ENCODE data around the gene CSK. TPM values are rescaled to one million over a fixed set of nuclear protein-coding genes. Genes with fewer than 3 reads are reported as not detected.
"Not testable (repeated sequence)": the region's sequence is repeated elsewhere in the genome, so short reads cannot be mapped to it uniquely, and the experiment has no call there.

The CSK gene
- 10 to 100 TPM in 2 of 4 donors, 1 to 10 TPM in 2; 6.4 to 11.7 (median 10.8) TPM for total RNA-seq

DNA sequence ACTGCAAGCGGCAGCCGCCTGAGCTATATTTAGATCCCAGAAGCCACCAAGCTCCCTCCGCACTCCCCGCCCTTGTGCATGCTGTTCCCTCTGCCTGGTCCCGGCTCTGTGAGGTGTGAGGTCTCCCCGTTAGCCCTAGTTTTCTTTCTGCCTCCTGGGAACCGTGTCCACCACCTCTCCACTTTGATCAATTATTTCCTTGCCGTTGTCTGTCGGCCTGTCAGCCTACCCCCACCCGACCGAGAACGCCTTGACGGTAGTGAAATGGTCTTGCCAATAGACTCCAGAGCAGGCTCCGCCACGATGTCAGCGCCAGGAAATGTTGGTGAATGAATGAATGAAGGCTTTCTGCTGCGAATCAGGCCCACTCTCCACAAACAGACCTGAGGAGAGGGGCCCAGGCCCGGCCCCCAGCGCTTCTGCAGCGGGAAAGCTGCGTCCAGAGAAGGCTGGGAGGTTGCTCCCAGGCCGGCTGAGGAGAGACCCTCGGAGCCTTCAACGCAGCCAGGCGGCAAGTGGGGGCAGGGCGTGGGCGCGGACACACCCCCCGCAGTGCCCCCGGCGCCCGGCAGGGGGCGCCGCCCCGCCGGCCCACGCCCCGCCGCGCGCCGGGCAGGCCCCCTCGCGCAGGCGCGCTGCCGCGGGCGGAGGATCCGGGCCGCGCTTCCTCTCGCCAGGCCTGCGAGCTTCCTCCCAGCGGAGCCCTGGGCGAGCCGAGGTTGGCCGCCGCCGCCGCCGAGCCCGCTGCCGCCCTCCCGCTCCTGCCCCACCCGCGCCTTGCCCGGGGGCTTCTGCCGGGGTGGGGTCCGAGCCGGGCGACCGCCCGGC is at the start of gene CSK:
TSS of gene CSK (plus strand) at position 650 of the 828 bp plus-strand sequence. CDS start 16,218 bp downstream, outside the sequence.
- Histone ChIP-seq H3K36me3 (no peaks in the 10 kb centered on the region), H3K9me3 (no peaks in the 10 kb centered on the region), H3K4me1 (peaks cover 54 to 57% of the 10 kb centered on the region in 2 donors), H3K27ac (peak within 1 kb of the TSS; percentile 70 to 84 (median 80)), H3K4me3 (peak within 1 kb of the TSS; percentile 71 to 83 (median 78)), H3K27me3 (no peaks in the 10 kb centered on the region)
- in situ Hi-C loops (cut with MboI; ENCODE audit: low sequenced_read_pairs in 4 of 4) (loop anchor here in 1 of 4 donors (5.0 kb wide), 1 partner anchor 166 kb away; no protein-coding TSS in a partner anchor), intact Hi-C loops (cut with DNase I; ENCODE audit: low total_unique reads) (loop anchor here (1.0 to 10.0 kb wide), 4 partner anchors 19 to 237 kb away; partner anchors contain the start of genes ARID3B, COX5A and ULK3)
- peak; percentile 77 to 84 for ATAC-seq
- peak; percentile 35 to 60 for DNase-seq
- peak; percentile 59 to 76 for TF ChIP-seq POLR2A (IDR thresholded peaks at IDR 0.05)
- TF ChIP-seq, protein P1, sequence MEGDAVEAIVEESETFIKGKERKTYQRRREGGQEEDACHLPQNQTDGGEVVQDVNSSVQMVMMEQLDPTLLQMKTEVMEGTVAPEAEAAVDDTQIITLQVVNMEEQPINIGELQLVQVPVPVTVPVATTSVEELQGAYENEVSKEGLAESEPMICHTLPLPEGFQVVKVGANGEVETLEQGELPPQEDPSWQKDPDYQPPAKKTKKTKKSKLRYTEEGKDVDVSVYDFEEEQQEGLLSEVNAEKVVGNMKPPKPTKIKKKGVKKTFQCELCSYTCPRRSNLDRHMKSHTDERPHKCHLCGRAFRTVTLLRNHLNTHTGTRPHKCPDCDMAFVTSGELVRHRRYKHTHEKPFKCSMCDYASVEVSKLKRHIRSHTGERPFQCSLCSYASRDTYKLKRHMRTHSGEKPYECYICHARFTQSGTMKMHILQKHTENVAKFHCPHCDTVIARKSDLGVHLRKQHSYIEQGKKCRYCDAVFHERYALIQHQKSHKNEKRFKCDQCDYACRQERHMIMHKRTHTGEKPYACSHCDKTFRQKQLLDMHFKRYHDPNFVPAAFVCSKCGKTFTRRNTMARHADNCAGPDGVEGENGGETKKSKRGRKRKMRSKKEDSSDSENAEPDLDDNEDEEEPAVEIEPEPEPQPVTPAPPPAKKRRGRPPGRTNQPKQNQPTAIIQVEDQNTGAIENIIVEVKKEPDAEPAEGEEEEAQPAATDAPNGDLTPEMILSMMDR (IDR thresholded peaks at IDR 0.05 in 4 of 5, conservative IDR thresholded peaks at IDR 0.05 in 1 of 5) = peak; percentile 59 to 90 (median 81)

DNA sequence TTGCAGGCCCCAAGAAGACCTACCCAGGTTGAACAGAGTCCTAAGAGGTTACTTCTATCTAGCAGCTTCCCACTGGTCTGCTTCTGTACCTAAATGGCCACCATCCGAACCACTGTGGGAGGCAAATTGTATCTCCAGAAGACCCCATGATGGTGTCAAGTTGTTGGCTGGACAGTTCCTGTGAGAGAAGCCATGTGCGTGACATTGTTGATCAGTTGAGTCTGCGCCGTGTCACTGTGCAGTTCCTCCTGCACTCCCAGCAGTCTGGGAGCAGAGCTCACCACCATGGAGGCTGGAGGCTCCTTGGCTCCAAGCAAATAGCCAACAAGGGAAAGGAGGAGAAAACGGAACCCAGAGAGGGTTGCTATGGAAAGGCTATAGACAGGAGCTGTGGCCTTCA is 49.0 kb upstream of the CSK start:
- no peak overlapping the region for H3K4me3 ChIP-seq
- H3K36me3 ChIP-seq = no peaks in the 10 kb centered on the region
- peaks cover 0 to 5% (median 0%) of the 10 kb centered on the region in 3 donors for H3K27me3 ChIP-seq
- H3K9me3 ChIP-seq = no peaks in the 10 kb centered on the region
- in situ Hi-C loops (cut with MboI; ENCODE audit: low sequenced_read_pairs in 4 of 4) = no loop called here
- no peak for DNase-seq
- no peak overlapping the region for H3K27ac ChIP-seq
- no peak for ATAC-seq
- peaks cover under 1 to 2% of the 10 kb centered on the region in 2 donors for H3K4me1 ChIP-seq
- TF ChIP-seq, protein P1 (IDR thresholded peaks at IDR 0.05 in 4 of 5, conservative IDR thresholded peaks at IDR 0.05 in 1 of 5) = no peak
- no peak for TF ChIP-seq POLR2A (IDR thresholded peaks at IDR 0.05)
- intact Hi-C loops (cut with DNase I; ENCODE audit: low total_unique reads) = no loop called here

DNA sequence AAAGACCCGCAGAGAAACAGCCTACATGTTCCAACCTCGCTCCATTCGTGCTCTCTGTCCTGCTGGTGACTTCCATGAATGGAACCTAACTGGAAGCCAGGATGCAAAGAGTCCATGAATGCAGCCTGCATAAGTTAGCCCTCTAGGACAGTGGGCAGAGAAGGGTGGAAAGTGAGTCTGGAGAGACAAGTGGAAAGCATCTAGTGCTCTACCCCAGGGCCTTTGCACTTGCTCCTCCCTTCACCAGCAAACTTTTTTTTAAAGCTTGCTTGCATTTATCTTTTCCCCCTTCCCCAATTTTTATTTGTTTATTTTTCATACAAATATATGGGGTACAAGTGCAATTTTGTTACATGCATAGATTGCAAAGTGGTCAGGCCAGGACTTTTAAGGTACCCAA is 48.6 kb upstream of the CSK start:
- H3K9me3 ChIP-seq = no peaks in the 10 kb centered on the region
- DNase-seq (no peak), ATAC-seq (no peak)
- intact Hi-C loops (cut with DNase I; ENCODE audit: low total_unique reads) (no loop called here), in situ Hi-C loops (cut with MboI; ENCODE audit: low sequenced_read_pairs in 4 of 4) (no loop called here)
- no peaks in the 10 kb centered on the region for H3K36me3 ChIP-seq
- no peak overlapping the region for H3K27ac ChIP-seq
- no peak overlapping the region for H3K4me3 ChIP-seq
- H3K4me1 ChIP-seq = no peaks in the 10 kb centered on the region
- TF ChIP-seq, protein P1 (IDR thresholded peaks at IDR 0.05 in 4 of 5, conservative IDR thresholded peaks at IDR 0.05 in 1 of 5) = no peak
- no peak for TF ChIP-seq POLR2A (IDR thresholded peaks at IDR 0.05)
- H3K27me3 ChIP-seq = peaks cover 0 to 5% (median 0%) of the 10 kb centered on the region in 3 donors

DNA sequence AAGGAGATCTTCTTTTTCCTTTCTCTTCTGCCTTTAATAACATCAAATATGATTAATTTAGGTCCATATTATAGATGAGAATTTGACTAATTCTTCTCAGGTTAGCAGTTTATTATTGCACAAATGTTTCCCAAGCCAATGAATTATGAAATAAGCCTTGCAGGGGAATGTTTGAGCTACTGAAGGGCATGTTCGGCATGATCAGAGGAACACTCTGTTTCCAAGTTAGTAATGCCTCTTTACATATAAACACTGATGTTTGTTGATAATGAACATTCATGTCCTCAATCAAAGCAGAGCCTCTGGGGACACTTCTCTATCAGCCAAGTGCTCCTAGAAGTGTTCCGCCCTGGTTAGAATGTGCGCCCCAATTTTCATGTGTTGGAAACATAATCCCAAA is 46.6 kb upstream of the CSK start:
- no peaks in the 10 kb centered on the region for H3K9me3 ChIP-seq
- H3K36me3 ChIP-seq = no peaks in the 10 kb centered on the region
- no peaks in the 10 kb centered on the region for H3K4me1 ChIP-seq
- H3K27ac ChIP-seq = no peak overlapping the region
- no peak for DNase-seq
- in situ Hi-C loops (cut with MboI; ENCODE audit: low sequenced_read_pairs in 4 of 4) (no loop called here), intact Hi-C loops (cut with DNase I; ENCODE audit: low total_unique reads) (no loop called here)
- TF ChIP-seq, protein P1 (IDR thresholded peaks at IDR 0.05 in 4 of 5, conservative IDR thresholded peaks at IDR 0.05 in 1 of 5) = no peak
- H3K27me3 ChIP-seq = peaks cover 0 to 5% (median 0%) of the 10 kb centered on the region in 3 donors
- no peak overlapping the region for H3K4me3 ChIP-seq
- no peak for ATAC-seq

DNA sequence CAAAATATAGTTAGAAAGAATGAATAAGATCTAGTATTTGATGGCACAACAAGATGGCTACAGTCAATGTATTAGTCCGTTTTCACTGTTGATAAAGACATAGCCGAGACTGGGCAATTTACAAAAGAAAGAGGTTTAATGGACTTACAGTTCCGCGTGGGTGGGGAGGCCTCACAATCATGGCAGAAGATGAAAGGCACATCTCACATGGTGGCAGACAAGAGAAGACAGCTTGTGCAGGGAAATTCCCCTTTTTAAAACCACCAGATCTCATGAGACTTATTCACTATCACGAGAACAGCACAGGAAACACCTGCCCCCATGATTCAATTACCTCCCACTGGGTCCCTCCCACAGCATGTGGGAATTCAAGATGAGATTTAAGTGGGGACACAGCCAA is 43.6 kb upstream of the CSK start:
- ATAC-seq, DNase-seq: not testable (repeated sequence)

More for the DNA sequence above, 43.6 kb upstream of the CSK start:
- H3K4me3 ChIP-seq; intact Hi-C loops (cut with DNase I; ENCODE audit: low total_unique reads); H3K27me3 ChIP-seq; in situ Hi-C loops (cut with MboI; ENCODE audit: low sequenced_read_pairs in 4 of 4); H3K27ac ChIP-seq; H3K4me1 ChIP-seq; H3K9me3 ChIP-seq; H3K36me3 ChIP-seq: not testable (repeated sequence)

All from gastrocnemius medialis (tissue), 4 donors.